KMS-11 (cell line): ENCODE data around the gene STEAP2.

Source experiments
- H2AFZ ChIP-seq: fragments of 200-600 bp; sonication (generic); 2 replicates; pipeline ENCODE4 v1.6.1; 2016; ENCODE audit warnings: antibody characterized with exemption, mixed run types, low read depth
- H3K27ac ChIP-seq: fragments of 200-600 bp; sonication (generic); 2 replicates; pipeline ENCODE4 v1.6.1; 2016; ENCODE audit warnings: mild to moderate bottlenecking, mixed run types
- H3K27me3 ChIP-seq: fragments of 200-600 bp; sonication (generic); 2 replicates; pipeline ENCODE4 v1.6.1; 2017; ENCODE audit warnings: mild to moderate bottlenecking, low read depth, mixed run types, moderate library complexity; ENCODE audit not compliant: insufficient read depth
- H3K36me3 ChIP-seq: fragments of 200-600 bp; sonication (generic); 2 replicates; pipeline ENCODE4 v1.6.1; 2017; ENCODE audit warnings: mild to moderate bottlenecking, mixed run types; ENCODE audit not compliant: insufficient read depth
- H3K4me1 ChIP-seq: fragments of 200-600 bp; sonication (generic); 2 replicates; pipeline ENCODE4 v1.6.1; 2016; ENCODE audit warnings: mild to moderate bottlenecking, low read depth, mixed run types; ENCODE audit not compliant: poor library complexity, severe bottlenecking
- H3K4me2 ChIP-seq: fragments of 200-600 bp; sonication (generic); 2 replicates; pipeline ENCODE4 v1.7.0; 2016; ENCODE audit warnings: mild to moderate bottlenecking, mixed run types
- H3K4me3 ChIP-seq: fragments of 200-600 bp; sonication (generic); IDR thresholded peaks from 2 replicates; pipeline ENCODE4 v1.6.1; 2017; ENCODE audit warnings: low read depth, low read length, mixed read lengths; ENCODE audit not compliant: insufficient read depth
- H3K79me2 ChIP-seq: fragments of 200-600 bp; sonication (generic); 2 replicates; pipeline ENCODE4 v1.6.1; 2016; ENCODE audit warnings: low read depth, mixed run types; ENCODE audit not compliant: insufficient read depth
- H3K9ac ChIP-seq: fragments of 200-600 bp; sonication (generic); 2 replicates; pipeline ENCODE4 v1.6.1; 2016; ENCODE audit warnings: mild to moderate bottlenecking, mixed run types
- H4K20me1 ChIP-seq: fragments of 200-600 bp; sonication (generic); 2 replicates; pipeline ENCODE4 v1.6.1; 2016; ENCODE audit warnings: mild to moderate bottlenecking, mixed run types; ENCODE audit not compliant: insufficient read depth
- CTCF ChIP-seq: fragments of 200-600 bp; sonication (generic); conservative IDR thresholded peaks from 2 replicates; pipeline ENCODE4 v1.6.1; 2017; ENCODE audit warnings: low read depth, mild to moderate bottlenecking, antibody characterized with exemption, low read length, moderate library complexity, mixed read lengths

Gene STEAP2

DNA sequence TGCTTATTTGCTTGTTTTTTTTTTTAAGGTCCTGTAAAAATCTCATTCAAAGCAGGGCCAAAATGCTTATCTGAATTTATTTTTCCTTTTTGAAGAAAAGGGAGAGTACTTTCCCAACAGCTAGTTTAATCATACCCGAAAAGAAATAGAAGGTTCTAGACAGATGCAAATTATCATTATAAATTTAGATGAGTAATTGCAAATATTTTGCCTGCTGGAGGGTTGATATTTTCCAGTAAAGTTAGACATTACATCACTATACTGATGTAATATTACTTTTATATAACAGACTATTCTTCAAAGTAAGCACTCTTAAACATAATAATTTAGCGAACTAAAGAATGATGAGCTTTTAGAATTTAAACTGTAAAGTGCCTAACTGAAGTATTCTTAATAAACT, 19.3 kb downstream of the STEAP2 start:
- no peak overlapping the region for H3K9ac ChIP-seq
- no peak overlapping the region for H3K4me2 ChIP-seq
- H3K4me1 ChIP-seq, result no peaks in the 10 kb centered on the region
- no peak overlapping the region for H3K27ac ChIP-seq
- no peak overlapping the region for H2AFZ ChIP-seq
- H3K79me2 ChIP-seq, result no peaks in the 10 kb centered on the region
- no peaks in the 10 kb centered on the region for H4K20me1 ChIP-seq
- no peak overlapping the region for H3K4me3 ChIP-seq
- no peaks in the 10 kb centered on the region for H3K36me3 ChIP-seq
- no peaks in the 10 kb centered on the region for H3K27me3 ChIP-seq
- no peak for TF ChIP-seq CTCF

- Histone ChIP-seq H3K4me1 (no peaks in the 10 kb centered on the region), H4K20me1 (no peaks in the 10 kb centered on the region), H3K9ac (no peak overlapping the region), H2AFZ (no peak overlapping the region), H3K4me3 (no peak overlapping the region), H3K79me2 (no peaks in the 10 kb centered on the region), H3K36me3 (no peaks in the 10 kb centered on the region), H3K4me2 (no peak overlapping the region), H3K27me3 (no peaks in the 10 kb centered on the region), H3K27ac (no peak overlapping the region)
- TF ChIP-seq CTCF, result no peak
Observed at GRCh38 chr7:90231304-90231703, 19.8 kb downstream of the STEAP2 start.

DNA sequence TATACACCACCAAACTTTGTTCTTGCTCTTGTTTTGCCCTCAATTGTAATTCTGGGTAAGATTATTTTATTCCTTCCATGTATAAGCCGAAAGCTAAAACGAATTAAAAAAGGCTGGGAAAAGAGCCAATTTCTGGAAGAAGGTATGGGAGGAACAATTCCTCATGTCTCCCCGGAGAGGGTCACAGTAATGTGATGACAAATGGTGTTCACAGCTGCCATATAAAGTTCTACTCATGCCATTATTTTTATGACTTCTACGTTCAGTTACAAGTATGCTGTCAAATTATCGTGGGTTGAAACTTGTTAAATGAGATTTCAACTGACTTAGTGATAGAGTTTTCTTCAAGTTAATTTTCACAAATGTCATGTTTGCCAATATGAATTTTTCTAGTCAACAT, 20.9 kb downstream of the STEAP2 start:
- Histone ChIP-seq H3K79me2 (no peaks in the 10 kb centered on the region), H3K27me3 (no peaks in the 10 kb centered on the region), H3K4me1 (no peaks in the 10 kb centered on the region), H3K9ac (no peak overlapping the region), H3K27ac (no peak overlapping the region), H4K20me1 (no peaks in the 10 kb centered on the region), H3K4me2 (no peak overlapping the region), H3K4me3 (no peak overlapping the region), H2AFZ (no peak overlapping the region), H3K36me3 (no peaks in the 10 kb centered on the region)
- TF ChIP-seq CTCF, result no peak

- no peaks in the 10 kb centered on the region for H3K4me1 ChIP-seq
- no peak for TF ChIP-seq CTCF
- H3K79me2 ChIP-seq, result no peaks in the 10 kb centered on the region
- H3K4me2 ChIP-seq, result no peak overlapping the region
- no peak overlapping the region for H3K4me3 ChIP-seq
- no peaks in the 10 kb centered on the region for H3K36me3 ChIP-seq
- no peak overlapping the region for H3K27ac ChIP-seq
- H2AFZ ChIP-seq, result no peak overlapping the region
- no peaks in the 10 kb centered on the region for H4K20me1 ChIP-seq
- no peak overlapping the region for H3K9ac ChIP-seq
- H3K27me3 ChIP-seq, result no peaks in the 10 kb centered on the region
Observed at GRCh38 chr7:90233569-90233968, 22.0 kb downstream of the STEAP2 start.
